SHP77 treated with DMSO at 0.1 percent for 48 hours (cell line): ENCODE data around the gene SYP.
"Not testable (repeated sequence)": the region's sequence is repeated elsewhere in the genome, so short reads cannot be mapped to it uniquely, and the experiment has no call there.

ENCODE experiments used
- DNase-seq: peaks from one replicate; lab custom pipeline; 2025; lab: John Stamatoyannopoulos, UW

The SYP gene

DNA sequence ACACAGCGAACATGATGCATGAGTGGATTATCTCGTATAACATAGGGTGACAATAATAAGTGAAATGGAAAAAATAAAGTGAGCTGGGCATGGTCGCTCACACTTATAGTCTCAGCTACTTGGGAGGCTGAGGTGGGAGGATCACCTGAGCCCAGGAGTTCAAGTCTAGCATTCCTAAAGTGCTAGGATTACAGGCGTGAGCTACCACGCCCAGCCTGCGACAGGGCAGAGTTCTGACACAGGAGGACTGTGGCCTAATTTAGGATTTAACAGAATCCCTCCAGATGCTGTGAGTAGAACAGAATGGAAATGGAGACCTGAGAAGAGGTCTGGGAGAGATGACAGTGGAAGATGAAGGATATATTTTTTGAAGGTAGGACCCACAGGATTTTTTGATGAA is 10.4 kb downstream of the SYP start:
- DNase-seq: no peak

DNA sequence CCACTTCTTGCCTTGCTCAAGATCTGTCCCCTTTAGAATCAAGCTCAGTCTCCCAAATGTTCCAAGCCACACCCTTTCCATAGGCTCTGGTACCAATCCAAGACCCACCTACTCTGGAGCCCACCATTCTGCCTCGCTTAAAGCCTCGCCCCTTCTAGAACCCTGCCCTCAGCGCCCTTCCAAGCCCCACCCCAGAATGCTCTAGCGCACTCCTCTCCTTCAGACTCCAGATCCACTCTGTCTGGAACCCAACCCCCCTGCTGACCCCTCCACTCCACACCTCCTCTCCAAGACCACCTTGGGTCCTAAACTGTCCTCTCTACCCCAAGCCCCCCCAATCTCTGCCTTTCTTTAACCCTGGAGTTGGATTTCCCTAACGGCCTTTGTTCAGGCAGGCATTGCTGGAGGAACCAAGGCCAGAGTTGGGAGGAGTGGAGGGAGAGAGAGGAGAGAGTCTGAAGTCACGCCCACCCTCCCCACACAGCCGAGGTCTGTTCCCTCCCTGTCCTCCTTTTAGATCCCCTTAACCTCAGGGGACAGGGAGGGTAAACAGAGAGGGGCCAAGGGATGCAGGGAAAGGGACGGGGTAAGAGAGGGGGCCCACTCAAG is 11.4 kb downstream of the SYP start:
- DNase-seq: no peak

GRCh38 chrX:49187526-49187925 is 12.5 kb downstream of the SYP start:
- no peak for DNase-seq

- DNase-seq: no peak
These were observed 13.0 kb downstream of the SYP start for GRCh38 chrX:49187028-49187394.

- DNase-seq: no peak
These were observed 13.6 kb downstream of the SYP start, which contains the start of gene PRICKLE3 for GRCh38 chrX:49186125-49187027. PRICKLE3 (minus strand) TSS chrX:49186373; CDS start chrX:49186297, 76 bp downstream.

GRCh38 chrX:49184294-49185281 is 15.4 kb downstream of the SYP start:
- DNase-seq: peak; percentile 63

GRCh38 chrX:49183701-49184281 is 16.2 kb downstream of the SYP start:
- no peak for DNase-seq

DNA sequence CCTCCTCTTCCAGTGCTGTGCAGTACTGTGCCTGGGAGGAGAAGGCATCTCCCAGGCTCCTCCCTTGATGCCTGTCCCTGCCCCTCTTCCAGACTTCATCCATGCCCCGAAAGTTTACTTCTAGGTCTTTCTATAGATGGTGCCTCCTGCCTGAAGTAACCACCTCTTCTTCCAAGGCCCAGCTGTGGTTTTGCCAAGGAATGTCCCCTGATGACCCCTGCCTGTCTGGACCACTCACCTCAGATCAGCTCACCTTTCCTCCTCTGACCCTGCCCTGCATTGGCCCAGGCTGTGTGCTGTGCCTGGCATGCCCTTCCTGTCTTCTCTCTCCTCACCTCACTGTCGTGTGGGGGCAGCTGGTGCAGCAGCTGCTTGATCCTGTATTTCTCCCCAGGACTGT is 20.6 kb downstream of the SYP start:
- DNase-seq: no peak

- no peak for DNase-seq
These were observed 21.5 kb downstream of the SYP start for GRCh38 chrX:49178537-49178936.

- no peak for DNase-seq
These were observed 22.0 kb downstream of the SYP start for GRCh38 chrX:49177873-49178480.

GRCh38 chrX:49177338-49177833 is 22.6 kb downstream of the SYP start:
- DNase-seq: no peak

DNA sequence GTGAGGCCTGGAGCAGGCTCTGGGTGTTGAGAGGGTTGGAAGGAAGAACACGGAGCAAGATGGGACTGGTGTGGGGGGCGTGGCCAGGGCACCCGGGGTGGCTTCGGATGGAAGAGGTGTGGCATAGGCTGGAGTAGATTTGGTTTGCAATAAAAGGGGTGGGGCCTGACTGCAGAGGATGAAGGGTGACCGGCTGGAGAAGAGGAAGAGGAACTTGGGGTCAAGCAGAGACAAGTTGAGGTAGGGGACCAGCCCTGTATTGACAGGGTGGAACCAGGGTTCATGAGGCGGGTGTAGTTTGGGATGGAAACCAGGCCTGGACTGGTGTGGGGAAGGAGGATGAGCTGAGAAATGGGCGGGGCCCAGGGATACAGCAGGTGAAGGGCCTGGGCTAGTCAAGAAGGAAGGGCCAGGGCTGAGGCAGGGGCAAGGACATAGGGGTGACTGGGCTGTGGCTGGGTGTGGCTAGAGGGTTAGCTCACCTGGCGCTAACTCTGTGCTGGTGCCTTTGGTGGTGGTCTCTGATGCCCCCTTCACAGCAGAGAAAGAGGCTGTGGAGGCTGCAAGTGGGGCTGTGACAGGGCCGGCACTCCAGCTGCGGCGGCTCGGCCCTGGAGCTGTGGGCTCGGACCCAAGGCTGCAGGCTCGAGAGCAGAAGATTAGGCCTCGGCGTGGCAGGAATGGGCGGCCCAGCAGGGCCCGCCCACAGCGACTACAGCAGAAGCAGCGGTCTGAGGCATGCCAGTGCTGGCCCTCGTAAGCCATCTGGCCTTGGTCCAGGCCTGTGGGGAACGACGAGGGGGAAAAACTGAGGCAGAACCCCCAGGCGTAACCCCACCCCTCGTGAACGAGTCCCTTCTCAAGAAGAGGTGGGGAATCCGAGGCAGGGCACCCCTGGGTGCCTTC is 23.3 kb downstream of the SYP start:
- no peak for DNase-seq

- no peak for DNase-seq
These were observed 24.3 kb downstream of the SYP start for GRCh38 chrX:49175435-49176274.

DNA sequence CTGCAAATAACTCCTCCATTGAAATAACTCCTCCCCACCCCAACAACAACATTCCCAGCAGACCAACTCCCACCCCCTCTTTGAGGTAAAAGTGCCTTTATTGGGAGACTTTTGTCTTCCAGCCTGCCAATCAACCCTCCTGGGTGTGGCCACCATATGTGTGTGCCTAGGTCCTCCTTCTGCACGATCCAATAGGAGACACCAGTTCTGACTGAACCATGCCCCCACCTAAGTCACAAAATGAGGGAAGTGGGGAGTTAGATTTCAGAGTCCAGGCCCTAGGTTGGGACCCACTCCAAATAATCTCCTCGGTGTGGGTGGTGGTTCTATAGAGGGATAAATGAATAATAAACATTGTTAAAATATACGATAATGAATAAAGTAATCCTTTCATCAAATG is 25.3 kb downstream of the SYP start:
- DNase-seq: no peak

GRCh38 chrX:49173544-49173943 is 26.4 kb downstream of the SYP start:
- DNase-seq: not testable (repeated sequence)

DNA sequence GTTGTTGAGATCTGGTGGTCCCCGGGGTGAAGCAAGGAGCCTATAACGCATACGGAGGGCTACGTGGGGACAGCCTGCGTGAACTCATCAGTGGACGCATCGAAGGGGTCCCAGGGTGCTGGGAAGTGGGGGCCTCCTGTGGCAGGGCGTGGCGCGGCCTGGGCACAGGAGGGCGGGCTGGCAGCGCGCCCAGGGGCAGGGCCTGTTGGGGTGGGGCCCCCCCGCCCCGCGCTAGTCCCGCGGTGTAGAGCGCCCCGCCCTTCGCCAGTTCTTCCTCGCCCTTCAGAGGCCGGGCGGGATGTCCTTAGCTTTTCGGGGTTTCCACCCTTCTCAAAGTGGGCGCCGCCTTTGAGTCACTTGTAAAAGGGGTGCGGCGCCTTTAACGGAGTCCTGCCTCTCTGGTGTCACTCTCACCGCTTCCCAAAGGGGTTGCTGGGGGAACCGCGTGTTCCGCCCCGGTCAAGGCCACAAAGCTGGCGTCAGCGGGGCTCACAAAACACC is 27.7 kb downstream of the SYP start:
- DNase-seq: no peak

DNA sequence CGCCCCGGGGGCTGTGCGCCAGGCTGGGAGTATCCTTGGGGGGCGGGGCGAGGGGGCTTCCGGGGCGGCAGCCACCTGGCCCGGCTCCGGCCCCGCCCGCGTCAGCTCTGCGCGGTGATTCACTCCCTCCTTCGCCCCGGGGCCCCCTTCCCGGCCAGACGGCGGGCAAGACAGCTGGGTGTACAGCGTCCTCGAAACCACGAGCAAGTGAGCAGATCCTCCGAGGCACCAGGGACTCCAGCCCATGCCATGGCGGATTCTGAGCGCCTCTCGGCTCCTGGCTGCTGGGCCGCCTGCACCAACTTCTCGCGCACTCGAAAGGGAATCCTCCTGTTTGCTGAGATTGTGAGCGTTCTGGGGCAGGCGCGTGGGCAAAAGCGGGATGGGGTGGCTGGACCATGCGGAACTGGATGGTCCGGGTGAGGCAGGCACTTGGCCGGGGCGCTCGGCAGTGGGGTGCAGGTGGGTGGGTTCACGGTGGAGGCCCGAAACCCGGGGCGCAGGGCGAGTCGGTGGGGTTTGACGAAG is 28.2 kb downstream of the SYP start, which contains the start of gene PLP2:
Gene PLP2 (plus strand): TSS at position 147 of the 528 bp plus-strand sequence. CDS start 103 bp downstream, at position 250.
- no peak for DNase-seq

- no peak for DNase-seq
These were observed 32.3 kb downstream of the SYP start for GRCh38 chrX:49167740-49168108.
